DMS53 treated with DMSO at 0.1 percent for 48 hours (cell line): Measurements from ENCODE around the gene GLB1L2.

ENCODE experiments used
- DNase-seq: peaks from one replicate; lab custom pipeline; 2025; ENCODE audit not compliant: unreplicated experiment; lab: John Stamatoyannopoulos, UW

Gene GLB1L2

DNA sequence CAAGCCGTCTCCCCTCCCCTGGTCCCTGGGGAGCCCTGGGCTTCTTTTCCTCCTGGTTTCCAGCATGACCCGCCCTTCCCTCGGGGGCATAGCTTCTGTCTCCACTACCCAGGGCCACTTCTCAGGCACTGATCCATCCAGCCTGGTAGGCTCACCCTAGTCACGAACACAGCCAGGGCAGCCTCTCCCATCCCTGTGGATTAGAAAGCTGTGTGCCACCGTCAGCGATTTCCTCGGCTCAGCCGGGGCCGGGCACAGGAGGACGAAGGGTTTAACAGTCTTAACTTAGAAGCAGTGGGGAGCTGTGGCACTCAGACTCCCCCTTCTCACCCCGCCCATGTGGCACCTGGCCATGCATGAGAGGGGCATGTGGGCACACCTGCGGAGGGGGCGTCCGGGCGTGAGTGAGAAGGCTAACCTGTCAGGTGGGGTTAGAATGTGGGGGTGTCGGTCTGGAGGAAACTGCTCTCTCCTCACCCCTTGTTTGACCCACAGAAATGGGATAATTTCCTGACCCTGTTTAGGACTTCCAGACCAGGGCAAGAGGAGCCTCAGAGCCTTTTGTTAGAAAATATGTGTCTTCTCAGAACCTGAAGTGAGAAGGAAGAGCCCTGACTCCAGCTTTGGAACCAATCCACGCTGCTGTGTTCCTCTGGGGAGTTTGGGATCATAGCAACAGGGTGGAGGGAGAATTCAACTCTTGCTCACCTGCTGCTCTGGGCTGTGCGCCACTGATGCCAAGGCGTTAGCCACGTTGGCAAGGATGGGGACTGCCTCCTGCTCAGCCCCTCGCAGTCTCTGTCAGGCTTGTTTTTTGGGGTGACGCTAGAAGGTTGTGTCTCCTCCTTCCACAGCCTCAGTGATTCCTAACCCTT is 14.6 kb downstream of the GLB1L2 start:
- DNase-seq, result no peak

DNA sequence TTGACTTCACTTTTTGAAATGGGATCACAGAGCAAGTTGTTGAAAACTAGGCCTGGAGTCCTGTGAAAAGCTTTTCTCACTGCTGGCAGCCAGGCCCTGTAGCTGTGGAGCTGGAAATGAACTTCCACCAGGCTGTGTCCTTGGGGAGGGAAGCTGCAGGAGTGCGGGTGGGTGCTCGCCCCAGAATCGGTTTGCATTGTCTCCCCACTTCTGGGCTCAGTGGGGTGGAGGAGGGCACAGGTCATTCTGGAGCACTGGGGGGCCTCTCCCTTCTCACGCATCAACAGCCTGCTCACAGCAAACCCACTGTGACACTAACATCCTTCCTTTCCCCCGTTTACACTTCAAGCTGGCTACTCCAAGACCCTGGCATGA is 15.2 kb downstream of the GLB1L2 start:
- no peak for DNase-seq

DNA sequence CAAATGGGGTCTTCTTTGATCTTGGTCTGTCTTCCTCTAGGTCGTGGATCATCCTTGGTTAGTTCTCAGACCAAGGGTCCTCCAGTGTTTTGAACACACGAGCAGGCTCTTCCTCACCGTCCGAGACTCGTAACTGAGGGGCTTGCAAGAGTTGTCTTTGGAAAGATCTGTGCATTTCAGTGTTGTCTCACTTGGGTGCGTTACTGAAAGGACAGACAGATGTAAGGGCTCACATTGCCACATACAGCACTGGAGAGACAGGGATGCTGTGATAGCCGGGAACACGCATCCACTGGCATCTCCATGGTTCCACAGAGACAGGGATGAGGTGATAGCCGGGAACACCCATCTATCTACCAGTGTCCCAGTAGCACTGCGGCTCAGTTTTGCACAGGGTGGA is 15.7 kb downstream of the GLB1L2 start:
- DNase-seq, result no peak

DNA sequence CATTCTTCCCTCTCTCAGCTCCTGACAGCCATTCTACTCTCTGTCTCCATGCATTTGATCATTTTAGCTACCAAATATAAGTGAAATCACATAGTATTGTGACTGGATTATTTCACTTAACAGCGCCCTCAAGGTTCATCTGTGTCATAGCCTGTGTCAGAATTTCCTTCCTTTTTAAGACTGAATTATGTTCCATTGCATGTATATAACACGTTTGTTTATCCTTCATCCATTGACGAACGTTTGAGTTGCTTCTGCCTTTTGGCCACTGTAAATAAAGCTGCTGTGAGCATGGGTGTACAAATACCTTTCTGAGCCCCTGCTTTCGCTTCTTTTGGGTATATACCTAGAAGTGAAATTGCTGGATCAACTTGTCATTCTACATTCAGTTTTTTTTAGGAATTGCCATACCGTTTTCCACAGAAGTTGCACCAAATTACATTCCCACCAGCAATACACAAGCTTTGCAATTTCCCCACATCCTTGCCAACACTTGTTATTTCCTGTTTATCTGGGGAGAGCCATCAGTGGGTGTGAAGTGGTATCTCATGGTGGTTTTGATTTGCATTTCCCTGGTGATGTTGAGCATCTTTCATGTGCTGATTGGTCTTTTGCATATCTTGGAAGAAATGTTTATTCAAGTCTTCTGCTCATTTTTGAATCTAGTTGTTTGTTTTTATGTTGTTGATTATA is 17.5 kb downstream of the GLB1L2 start:
- no peak for DNase-seq

DNA sequence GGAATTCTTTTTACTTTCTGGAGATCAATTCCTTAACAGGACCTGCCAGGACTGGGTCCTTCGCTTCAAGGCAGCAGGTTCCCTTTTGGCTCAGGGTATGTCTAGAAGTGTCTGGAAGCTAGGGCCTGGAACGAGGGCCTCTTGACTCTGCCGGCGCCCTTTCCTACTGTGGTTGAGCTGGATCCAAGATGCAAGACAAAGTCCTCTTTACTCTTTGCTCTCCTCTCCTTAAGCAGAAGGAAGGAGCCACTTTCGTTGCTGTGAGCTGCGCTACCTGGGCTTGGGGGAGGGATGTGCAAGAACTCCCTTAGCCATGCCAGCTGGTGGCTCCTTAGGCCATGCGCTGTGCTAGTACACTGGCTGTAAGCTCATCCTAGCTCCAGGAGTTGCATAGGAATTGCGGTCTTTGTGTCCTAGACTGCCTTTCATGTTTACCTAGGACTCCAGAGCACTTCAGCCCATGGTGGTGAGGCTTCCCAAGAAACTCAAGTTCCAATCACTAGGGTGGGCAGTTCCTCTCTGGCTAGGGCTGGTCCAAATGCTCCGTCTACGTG is 18.1 kb downstream of the GLB1L2 start:
- no peak for DNase-seq

DNA sequence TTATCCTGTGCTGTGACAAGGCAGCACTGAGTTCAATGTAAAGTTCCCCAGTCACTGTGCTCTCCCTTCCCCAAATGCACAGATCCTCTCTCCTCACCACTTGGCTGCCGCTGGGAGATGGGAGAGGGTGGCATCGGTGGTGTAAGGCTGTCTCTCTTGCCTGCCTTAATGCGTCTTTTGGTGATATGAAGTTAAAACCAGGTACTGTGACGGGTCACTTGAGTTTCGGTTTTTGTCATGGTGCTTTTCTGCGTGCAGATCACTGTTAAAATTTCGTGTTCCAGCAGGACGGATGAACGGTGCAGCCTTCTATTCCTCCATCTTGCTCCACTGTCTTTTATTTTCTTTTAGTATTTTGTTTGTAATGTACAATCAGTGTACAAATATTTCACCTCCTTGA is 18.6 kb downstream of the GLB1L2 start:
- no peak for DNase-seq

DNA sequence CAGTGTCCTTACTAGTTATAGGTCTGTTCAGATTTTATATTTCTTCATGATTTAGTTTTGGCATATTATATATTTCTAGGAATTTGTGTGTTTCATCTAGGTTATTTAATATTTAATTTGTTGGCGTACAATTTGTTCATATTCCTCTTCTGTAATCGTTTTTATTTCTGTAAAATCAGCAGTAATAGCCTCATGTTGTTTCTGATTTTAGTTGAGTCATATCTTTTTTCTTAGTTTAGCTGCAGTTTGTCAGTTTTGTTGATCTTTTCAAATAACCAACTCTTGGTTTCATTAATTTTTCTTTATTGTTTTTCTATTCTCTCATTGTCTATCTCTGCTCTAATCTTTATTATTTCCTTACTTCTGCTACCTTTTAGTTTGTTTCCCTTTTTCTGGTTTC is 20.3 kb downstream of the GLB1L2 start:
- no peak for DNase-seq

DNA sequence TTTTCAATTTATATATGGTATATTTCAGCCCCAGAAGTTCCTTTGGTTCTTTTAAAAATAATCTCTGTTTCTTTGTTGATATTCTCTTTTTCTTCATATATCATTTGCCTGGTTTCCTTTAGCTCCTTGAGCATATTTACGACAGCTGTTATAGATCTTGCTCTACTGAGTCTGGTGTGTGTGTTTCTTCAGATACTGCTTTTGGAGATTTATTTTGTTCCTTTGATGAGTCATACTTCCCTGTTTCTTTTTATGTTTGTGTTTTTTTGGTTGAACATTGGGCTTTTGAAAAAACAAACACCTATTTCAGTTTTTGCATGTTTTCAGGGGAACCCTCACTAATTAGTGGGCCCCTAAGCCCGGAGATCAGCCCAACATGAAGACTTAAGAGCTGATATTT is 23.3 kb downstream of the GLB1L2 start:
- no peak for DNase-seq

DNA sequence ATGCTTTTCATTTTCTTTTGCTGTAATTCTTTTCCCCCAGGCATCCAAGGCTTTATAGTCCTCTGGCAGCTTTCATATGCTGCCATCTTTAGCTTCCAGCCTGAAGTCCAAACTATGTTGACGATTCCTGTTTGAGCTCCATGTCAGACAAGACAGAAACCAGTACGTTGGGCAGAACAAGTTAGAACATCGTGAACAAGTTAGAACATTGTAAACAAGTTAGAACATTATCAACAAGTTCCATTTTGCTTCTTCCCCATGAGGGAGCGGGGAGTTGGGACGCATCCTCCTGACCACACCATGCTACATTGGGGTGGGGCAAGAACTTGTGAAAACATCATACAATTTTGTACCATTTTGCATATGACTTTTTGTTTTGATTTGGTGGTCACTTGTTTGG is 23.9 kb downstream of the GLB1L2 start:
- no peak for DNase-seq

DNA sequence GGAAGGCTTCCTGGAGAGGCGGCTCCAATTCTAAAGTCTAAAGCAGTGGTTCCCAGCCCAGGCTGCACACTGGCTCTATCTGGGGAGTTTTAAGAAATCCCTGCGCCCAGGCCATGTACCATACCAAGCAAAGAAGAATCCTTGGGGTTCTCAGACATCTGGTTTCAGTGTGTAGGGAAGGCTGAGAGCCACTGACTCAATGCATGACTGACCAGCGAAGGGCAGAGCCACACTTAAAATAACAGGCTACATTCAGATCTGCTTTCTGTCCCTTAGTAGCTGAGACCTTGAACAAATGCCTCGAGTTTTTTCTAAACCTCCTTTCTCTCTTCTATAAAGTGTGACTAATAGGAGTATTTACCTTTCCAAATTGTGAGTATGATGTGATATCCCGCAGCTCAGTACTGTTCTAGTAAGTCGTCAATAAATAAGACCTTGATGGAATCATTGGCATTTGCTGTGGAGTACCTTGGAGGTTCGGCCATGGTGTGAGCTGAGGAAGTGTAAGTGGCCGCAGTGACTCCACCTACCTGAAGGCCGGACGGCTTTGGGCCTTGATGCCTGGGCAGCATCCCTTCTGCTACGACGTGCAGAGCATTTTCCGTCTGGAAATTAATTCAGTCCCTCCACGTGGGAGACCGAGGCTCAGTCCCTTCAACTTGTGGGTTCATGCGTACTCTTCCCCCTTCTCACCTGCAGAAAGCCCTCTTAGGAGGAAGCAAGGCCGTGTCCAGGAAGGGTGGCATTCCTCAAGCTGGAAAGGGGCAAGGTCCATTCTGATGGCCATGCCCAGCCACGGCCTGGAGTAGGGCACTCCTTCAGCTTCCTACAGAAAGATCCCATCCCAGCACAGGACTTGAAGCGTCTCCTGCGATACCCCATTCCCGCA is 25.1 kb downstream of the GLB1L2 start:
- no peak for DNase-seq

DNA sequence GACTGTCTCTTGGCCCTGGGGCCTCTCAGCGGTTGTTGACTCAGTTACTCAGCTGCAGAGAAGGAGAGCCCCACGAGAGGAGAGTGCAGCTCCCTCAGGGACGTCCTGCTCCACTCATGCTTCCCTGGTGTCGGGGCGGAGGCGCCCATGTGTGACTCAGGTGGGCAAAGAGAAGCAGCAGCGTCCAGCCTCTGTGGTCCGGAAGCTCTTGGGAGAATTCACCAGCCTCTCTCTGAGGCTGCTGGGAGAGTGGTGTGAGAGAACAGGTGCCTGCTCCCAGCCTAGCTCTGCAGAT is 25.7 kb downstream of the GLB1L2 start:
- DNase-seq, result no peak

DNA sequence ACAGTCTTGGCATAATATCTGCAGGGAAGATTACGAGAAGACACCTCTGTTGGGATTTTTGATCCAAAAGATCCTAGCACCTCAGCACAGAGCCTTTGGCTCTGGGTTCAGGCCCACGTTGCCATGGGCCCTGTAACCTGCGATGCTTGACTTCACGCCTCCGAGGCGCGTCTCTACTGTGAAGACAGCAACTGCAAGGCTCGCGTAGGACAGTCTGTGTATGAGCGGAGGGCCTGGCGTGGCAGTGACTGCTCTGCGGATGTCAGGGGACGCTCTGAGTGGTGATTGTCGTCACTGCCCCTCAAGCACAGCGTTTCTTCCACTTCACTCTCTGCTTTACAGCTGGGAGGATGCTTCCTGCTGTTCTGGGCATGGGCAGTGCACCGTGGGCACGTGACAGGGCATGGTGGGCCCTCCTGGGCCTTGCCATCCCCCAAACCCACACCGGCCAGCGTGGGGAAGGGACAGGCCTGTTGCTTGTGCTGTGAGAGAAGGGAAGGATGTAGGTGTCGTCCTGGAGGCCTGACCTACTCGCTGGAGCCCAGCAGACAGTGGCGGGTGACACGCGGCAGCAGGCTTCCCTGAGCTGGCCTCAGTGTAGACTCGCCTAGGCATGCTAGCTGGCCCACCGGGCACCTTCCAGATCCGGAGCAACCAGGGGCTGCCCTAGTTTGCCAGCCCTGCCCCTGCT is 26.5 kb downstream of the GLB1L2 start:
- DNase-seq, result no peak

DNA sequence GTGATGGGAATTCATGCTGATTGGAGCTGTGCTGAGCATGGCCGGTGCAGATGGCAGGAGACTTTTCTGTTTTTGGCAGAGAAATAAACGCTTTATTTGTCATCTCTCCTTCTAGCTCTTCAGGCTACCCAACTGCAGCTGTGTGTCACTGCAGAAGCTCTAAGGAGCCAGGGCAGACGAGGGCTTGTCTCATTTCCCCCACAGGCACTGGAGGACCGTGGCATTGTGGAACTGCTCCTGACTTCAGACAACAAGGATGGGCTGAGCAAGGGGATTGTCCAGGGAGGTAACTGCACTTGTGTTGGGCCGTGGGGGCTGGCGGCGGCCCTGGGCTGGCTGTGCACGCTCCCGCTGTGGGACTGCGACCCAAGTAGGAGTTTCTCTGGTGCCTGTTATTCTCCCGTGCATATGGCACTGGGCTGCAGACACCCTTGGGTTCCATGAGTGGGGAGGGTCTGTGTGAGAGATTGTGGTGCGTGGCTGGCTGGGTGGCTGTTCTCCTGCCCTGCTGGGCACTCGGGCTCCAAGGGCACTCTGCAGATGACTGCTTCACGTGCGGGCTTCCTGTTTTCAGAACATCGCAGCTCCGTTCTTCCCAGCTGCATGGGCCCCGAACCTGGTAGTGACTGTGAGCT is 27.2 kb downstream of the GLB1L2 start:
- DNase-seq, result no peak

DNA sequence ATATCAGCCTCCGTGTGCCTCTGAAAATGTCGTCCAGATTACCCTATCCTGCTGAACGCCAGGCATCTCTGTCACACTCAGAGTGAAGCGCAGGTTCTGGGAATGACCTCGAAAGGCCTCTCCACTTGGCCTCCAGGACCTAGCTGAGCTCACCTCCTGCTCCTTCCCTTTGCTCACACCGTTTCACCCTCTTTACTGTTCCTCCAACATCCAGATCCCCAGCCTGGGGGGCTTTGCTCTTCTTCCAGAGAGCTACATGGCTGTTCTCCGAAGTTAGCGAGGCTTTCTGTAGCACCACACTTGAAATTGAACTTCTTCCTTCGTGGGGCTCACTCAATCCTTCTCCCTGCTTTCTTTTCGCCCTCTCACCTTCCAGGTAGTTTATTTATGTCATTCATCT is 27.9 kb downstream of the GLB1L2 start:
- no peak for DNase-seq

DNA sequence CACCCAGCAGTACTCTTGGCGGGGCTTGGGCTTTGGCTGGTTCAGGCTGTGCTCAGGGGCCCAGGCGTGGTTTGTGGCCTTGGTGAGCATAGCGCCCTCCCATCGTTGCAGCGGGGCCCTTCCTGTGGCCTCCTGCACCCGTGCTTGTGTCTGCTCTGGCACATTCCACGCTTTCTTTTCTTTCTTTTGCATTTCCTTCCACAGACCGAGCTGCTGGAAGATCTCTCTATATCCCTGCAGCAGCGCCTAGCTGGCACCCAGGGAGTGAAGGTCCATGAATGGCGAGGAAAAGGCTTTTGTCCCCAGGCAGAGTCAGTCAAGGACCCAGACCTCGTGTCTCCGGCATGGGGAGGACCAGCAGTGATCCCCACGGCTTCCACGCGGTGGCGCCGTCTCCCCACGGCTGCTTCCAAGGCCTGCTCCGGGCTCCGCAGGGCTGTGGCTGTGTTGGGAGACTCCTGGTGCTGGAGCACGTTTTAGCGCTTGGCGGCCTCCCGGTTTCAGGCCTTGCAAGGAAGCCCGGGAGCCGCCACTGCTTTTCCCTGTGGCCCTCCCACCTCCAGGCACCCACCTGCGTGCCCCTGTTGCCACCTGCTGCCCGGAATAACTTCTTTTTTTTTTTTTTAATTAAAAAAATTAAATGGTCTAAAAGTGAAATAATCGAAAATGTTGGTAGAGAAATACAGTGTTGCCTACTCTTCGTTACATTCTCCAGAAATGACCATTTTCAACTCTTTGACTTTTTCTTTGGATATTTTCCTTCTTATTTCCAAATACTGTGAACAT is 28.5 kb downstream of the GLB1L2 start:
- DNase-seq, result peak; percentile 76

DNA sequence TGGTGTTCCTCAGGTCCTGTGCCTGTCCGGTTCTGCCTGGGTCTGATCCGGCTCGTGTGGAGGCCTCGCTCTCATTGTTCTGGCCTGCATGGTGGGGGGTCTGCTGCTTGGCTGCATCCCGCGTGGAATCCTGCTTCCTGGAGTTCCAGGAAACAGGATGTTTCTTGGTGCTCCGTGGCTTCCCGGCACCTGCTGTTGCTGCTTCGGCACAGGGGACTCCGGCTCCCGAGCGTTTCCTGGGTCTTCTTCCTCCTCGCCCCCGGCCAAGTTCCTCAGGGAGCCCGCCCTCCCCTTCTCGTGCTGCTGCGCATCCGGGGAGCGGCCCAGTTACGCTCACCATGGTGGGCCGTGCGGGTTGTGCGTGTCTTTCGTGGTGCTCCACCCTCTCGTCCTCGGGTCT is 29.9 kb downstream of the GLB1L2 start:
- DNase-seq, result no peak

DNA sequence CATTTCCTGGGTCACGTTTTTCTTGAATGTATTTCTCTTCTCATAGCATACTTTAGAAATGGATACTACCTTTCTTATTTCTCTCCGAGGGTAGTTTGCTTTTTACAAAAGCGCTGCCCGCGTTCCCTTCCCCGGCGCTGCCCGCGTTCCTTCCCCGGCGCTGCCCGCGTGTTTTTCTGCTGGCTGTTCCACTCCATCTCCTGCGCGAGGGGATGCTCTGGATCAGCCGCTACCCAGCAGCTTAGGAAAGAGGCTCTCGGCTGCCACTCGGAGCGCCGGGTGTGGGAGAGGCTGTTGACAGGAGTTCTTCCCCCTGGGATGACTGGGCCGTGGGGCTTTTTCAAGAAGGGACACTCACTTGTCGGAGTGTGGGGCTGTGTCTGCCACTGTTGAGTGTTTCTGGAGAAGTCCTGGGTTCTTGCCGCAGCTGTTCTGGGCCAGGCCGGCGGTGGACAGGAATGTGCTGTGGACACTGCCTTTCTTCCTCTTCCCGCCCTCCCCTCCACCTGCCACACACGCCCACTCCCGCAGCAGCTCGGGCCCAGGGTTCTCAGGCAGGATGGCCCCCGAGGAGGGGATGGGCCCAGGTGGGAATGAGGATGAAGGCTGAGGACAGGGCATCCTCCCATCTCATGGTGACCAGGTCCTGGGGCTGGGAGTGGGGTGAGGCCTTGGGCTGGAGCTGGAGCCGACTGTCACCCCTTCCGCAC is 30.6 kb downstream of the GLB1L2 start:
- no peak for DNase-seq

DNA sequence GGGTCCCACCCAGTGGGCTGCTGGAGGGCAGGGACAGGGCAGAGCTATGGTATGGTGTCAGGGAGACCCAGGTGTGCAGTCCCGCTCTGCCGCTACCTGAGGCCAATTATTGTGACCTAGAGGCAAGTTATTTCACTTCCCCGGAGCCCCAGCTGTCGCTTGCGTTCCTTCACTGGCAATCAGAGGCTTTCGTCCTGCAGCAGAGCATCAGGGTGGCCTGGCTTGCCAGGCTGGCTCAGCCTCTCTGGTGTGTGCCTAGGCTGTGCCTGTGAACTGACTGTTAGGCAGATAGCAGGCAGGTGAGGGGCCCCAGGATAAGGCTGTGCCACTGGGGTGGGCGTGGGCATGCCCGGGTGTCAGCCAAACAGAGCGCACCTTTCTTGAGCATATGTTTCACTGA is 31.4 kb downstream of the GLB1L2 start:
- no peak for DNase-seq

DNA sequence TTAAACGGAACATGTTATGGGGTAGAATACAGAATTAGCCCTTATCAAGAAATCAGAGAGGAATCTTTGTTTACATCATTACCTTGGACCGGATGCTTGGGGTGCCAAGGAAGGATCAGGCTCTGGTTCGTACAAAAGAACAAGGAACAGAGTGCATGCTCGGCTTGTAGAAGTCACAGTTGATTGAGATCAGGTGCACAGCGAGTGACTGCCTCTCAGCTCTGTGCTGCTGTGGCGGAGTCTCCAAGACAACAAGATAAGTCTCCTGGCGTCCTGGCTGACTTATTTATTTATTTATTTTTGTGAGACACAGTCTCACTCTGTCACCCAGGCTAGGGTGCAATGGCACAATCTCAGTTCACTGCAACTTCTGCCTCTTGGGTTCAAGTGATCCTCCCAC is 31.8 kb downstream of the GLB1L2 start:
- DNase-seq, result no peak
